Liver (tissue), 9 donors: ENCODE data around the gene CEP20. TPM values are rescaled to one million over a fixed set of nuclear protein-coding genes. Genes with fewer than 3 reads are reported as not detected.

Experiments used
- DNase-seq: peaks from one replicate; pipeline ENCODE4 v3.0.0-alpha.2; 2017; ENCODE audit warnings: low spot score
- H3K27ac ChIP-seq, 2 donors: one replicate each; pipeline ENCODE4 v1.7.0; 2013; ENCODE audit warnings: inconsistent platforms in 2 of 2, low read length in 2 of 2, control low read depth in 1 of 2, low read depth in 1 of 2, mild to moderate bottlenecking in 1 of 2
- H3K27me3 ChIP-seq, 4 donors: one replicate each; pipeline versions ENCODE4 v1.6.1 to v1.7.0; 2013; ENCODE audit warnings: low read length in 3 of 4, inconsistent platforms in 1 of 4, mild to moderate bottlenecking in 1 of 4, moderate library complexity in 1 of 4; ENCODE audit not compliant: control insufficient read depth in 4 of 4, insufficient read depth in 4 of 4
- H3K36me3 ChIP-seq, 4 donors: one replicate each; pipeline versions ENCODE4 v1.6.1 to v1.7.0; 2013; ENCODE audit warnings: low read length in 3 of 4, mild to moderate bottlenecking in 3 of 4, low read depth in 1 of 4, moderate library complexity in 1 of 4; ENCODE audit not compliant: control insufficient read depth in 4 of 4, insufficient read depth in 3 of 4
- H3K4me1 ChIP-seq, 4 donors: one replicate each; pipeline versions ENCODE4 v1.6.1 to v1.7.0; 2013; ENCODE audit warnings: low read length in 3 of 4, mild to moderate bottlenecking in 3 of 4, moderate library complexity in 1 of 4; ENCODE audit not compliant: control insufficient read depth in 4 of 4, insufficient read depth in 4 of 4
- H3K4me3 ChIP-seq, 3 donors: one replicate each; pipeline versions ENCODE4 v1.6.1 to v1.7.0; 2013; ENCODE audit warnings: low read length in 3 of 3, control low read depth in 1 of 3, low read depth in 1 of 3, mild to moderate bottlenecking in 1 of 3
- H3K9ac ChIP-seq, 2 donors: one replicate each; pipeline ENCODE4 v1.7.0; 2013; ENCODE audit warnings: low read length in 2 of 2, mild to moderate bottlenecking in 2 of 2, moderate library complexity in 2 of 2, control low read depth in 1 of 2, low read depth in 1 of 2
- H3K9me3 ChIP-seq, 4 donors: one replicate each; pipeline versions ENCODE4 v1.6.1 to v1.7.0; 2013; ENCODE audit warnings: low read length in 3 of 4; ENCODE audit not compliant: control insufficient read depth in 4 of 4
- EGR1 ChIP-seq, 2 donors: IDR thresholded peaks; 2 replicates each; pipeline ENCODE4 v1.6.1; 2016 to 2018; ENCODE audit warnings: antibody characterized with exemption in 2 of 2, low read depth in 2 of 2
- FOXA1 ChIP-seq: IDR thresholded peaks from 2 replicates; pipeline ENCODE4 v1.6.1; 2016; ENCODE audit warnings: antibody characterized with exemption
- FOXA2 ChIP-seq: IDR thresholded peaks from 2 replicates; pipeline ENCODE4 v1.6.1; 2016; ENCODE audit warnings: antibody characterized with exemption
- GABPA ChIP-seq, 2 donors: IDR thresholded peaks in 1 of 2; conservative IDR thresholded peaks in 1 of 2; 2 replicates each; pipeline ENCODE4 v1.6.1; 2016; ENCODE audit warnings: antibody characterized with exemption in 2 of 2, mild to moderate bottlenecking in 1 of 2, moderate library complexity in 1 of 2
- HNF4A ChIP-seq, 2 donors: conservative IDR thresholded peaks; 2 replicates each; pipeline ENCODE4 v1.6.1; 2016; ENCODE audit warnings: antibody characterized with exemption in 2 of 2, mild to moderate bottlenecking in 2 of 2
- HNF4G ChIP-seq: IDR thresholded peaks from 2 replicates; pipeline ENCODE4 v1.6.1; 2016; ENCODE audit warnings: antibody characterized with exemption
- JUND ChIP-seq, 2 donors: IDR thresholded peaks; 2 replicates each; pipeline ENCODE4 v1.6.1; 2016; ENCODE audit warnings: antibody characterized with exemption in 2 of 2
- RXRA ChIP-seq, 2 donors: IDR thresholded peaks; 2 replicates each; pipeline ENCODE4 v1.6.1; 2017 to 2018; ENCODE audit warnings: antibody characterized with exemption in 2 of 2, mild to moderate bottlenecking in 1 of 2
- TAF1 ChIP-seq: conservative IDR thresholded peaks from 2 replicates; pipeline ENCODE4 v1.6.1; 2016; ENCODE audit warnings: antibody characterized with exemption, mild to moderate bottlenecking
- YY1 ChIP-seq: IDR thresholded peaks from 2 replicates; pipeline ENCODE4 v1.6.1; 2016; ENCODE audit warnings: antibody characterized with exemption, mild to moderate bottlenecking
- WGBS: extraction: QIAGEN DNeasy Blood & Tissue Kit; methylation state at CpG from one replicate; pipeline ENCODE4 v1.1.7; 2013; 5-methylcytosine and 5-hydroxymethylcytosine counted together
- polyA plus RNA-seq, 2 donors: library from polyadenylated mRNA; stranded (reverse) in 1 of 2; unstranded in 1 of 2; fragments of 200-250 nt in 1 of 2; fragments of >200 nt in 1 of 2; fragmentation: Nextera tagmentation in 1 of 2; extraction: Ambion mirVana in 1 of 2; gene quantifications; one replicate each; pipeline versions ENCODE4 v1.2.1 to v1.2.3, GENCODE V29; 2013 to 2015
- total RNA-seq, 2 donors: library from RNA; depleted of rRNA; stranded (reverse); fragments of >200 nt; gene quantifications; one replicate each; pipeline ENCODE4 v1.2.3, GENCODE V29; 2014
- TF ChIP-seq, protein P1 (sequence below): IDR thresholded peaks from 2 replicates; pipeline ENCODE4 v1.6.1; 2016; ENCODE audit warnings: antibody characterized with exemption, mild to moderate bottlenecking
- TF ChIP-seq, protein P2 (sequence below): IDR thresholded peaks from 2 replicates; pipeline ENCODE4 v1.6.1; 2016; ENCODE audit warnings: antibody characterized with exemption
- TF ChIP-seq, protein P3 (sequence below): fragments of 150-350 bp; IDR thresholded peaks from 2 replicates; pipeline ENCODE4 v1.5.1; 2017; ENCODE audit warnings: improper control_type of control experiment, low read depth, low read length; ENCODE audit not compliant: missing input control
- TF ChIP-seq, protein P4 (sequence below): IDR thresholded peaks from 2 replicates; pipeline ENCODE4 v1.6.1; 2016; ENCODE audit warnings: antibody characterized with exemption
- TF ChIP-seq, protein P5 (sequence below): IDR thresholded peaks from 2 replicates; pipeline ENCODE4 v1.6.1; 2016; ENCODE audit warnings: antibody characterized with exemption
- donor health status: healthy.
- donor health status: healthy.
- donor health status: healthy.
- donor health status: healthy.
- donor health status: healthy.

Gene CEP20
- total and polyA plus RNA-seq, 4 donors = 10.7 to 19.2 (median 13.3) TPM

DNA sequence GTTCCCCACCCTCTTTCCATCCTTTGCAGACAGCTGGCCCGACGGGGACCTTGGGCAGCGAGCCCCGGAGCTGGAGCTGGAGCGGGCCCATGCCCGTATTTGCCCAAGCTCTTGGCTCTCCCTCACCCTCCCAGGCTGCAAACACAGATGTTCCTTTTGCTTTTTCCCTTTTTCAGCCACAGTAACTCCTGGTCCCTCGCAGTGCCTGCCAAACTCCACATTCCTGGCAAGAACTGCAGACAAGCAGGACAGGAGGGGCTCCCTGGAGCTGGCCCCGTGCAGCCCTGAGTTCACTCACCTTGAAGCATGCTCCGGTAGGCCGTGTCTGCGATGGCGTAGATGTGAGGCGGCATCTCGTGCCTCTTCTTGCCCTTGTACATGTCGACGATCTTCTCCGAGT is 65.4 kb downstream of the CEP20 start (continued):
- TF ChIP-seq, protein P1, sequence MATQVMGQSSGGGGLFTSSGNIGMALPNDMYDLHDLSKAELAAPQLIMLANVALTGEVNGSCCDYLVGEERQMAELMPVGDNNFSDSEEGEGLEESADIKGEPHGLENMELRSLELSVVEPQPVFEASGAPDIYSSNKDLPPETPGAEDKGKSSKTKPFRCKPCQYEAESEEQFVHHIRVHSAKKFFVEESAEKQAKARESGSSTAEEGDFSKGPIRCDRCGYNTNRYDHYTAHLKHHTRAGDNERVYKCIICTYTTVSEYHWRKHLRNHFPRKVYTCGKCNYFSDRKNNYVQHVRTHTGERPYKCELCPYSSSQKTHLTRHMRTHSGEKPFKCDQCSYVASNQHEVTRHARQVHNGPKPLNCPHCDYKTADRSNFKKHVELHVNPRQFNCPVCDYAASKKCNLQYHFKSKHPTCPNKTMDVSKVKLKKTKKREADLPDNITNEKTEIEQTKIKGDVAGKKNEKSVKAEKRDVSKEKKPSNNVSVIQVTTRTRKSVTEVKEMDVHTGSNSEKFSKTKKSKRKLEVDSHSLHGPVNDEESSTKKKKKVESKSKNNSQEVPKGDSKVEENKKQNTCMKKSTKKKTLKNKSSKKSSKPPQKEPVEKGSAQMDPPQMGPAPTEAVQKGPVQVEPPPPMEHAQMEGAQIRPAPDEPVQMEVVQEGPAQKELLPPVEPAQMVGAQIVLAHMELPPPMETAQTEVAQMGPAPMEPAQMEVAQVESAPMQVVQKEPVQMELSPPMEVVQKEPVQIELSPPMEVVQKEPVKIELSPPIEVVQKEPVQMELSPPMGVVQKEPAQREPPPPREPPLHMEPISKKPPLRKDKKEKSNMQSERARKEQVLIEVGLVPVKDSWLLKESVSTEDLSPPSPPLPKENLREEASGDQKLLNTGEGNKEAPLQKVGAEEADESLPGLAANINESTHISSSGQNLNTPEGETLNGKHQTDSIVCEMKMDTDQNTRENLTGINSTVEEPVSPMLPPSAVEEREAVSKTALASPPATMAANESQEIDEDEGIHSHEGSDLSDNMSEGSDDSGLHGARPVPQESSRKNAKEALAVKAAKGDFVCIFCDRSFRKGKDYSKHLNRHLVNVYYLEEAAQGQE = no peak
- TF ChIP-seq HNF4G = no peak

DNA sequence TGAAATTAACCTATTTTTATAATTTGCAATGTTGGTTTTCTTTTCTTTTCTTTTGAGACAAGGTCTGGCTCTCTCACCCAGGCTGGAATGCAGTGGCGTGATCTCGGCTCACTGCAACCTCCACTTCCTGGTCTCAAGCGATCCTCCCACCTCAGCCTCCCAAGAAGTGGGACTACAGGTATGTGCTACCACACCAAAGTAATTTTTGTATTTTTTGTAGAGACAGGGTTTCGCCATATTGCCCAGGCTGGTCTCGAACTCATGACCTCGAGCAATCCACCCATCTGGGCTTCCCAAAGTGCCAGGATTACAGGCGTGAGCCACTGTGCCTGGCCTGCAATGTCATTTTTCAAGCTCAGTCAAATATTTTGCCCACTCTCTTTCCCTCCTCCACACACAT is 67.6 kb downstream of the CEP20 start:
- H3K27me3 ChIP-seq = no peaks in the 10 kb centered on the region
- WGBS = 85% methylated on average over 7 of the region's 7 CpGs
- DNase-seq = no peak

DNA sequence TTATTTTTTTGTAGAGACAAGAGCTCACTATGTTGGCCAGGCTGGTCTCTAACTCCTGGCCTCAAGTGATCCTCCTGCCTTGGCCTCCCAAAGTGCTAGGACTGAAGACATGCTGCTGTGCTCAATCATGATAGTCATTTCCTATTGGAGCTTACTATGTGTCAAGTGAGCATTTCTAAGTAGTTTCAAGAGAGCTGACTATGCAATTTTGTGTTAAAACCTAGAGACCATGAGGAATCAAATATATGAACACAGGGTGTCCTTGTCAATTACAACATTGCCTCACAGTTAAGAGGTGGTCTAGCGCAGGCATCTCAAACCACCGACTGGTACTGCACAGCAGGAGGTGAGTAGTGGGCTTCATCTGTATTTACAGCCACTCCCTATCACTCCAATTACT is 69.4 kb downstream of the CEP20 start:
- Histone ChIP-seq H3K4me1 (no peaks in the 10 kb centered on the region), H3K9ac (no peak overlapping the region), H3K9me3 (peaks cover 2 to 10% (median 6%) of the 10 kb centered on the region in 4 donors), H3K36me3 (no peaks in the 10 kb centered on the region), H3K4me3 (no peak overlapping the region), H3K27me3 (no peaks in the 10 kb centered on the region), H3K27ac (no peak overlapping the region)
- DNase-seq = no peak
- WGBS = 91% methylated on average over 2 of the region's 2 CpGs
- TF ChIP-seq YY1 (no peak), RXRA (IDR thresholded peaks at IDR 0.05) (no peak), TAF1 (no peak), FOXA2 (no peak), JUND (IDR thresholded peaks at IDR 0.05) (no peak), GABPA (IDR thresholded peaks at IDR 0.05 in 1 of 2, conservative IDR thresholded peaks at IDR 0.05 in 1 of 2) (no peak), EGR1 (IDR thresholded peaks at IDR 0.05; ENCODE audit: low read depth in 2 of 2) (no peak), HNF4A (conservative IDR thresholded peaks at IDR 0.05) (no peak)
- TF ChIP-seq, protein P2, sequence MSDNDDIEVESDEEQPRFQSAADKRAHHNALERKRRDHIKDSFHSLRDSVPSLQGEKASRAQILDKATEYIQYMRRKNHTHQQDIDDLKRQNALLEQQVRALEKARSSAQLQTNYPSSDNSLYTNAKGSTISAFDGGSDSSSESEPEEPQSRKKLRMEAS = no peak
- TF ChIP-seq, protein P3, sequence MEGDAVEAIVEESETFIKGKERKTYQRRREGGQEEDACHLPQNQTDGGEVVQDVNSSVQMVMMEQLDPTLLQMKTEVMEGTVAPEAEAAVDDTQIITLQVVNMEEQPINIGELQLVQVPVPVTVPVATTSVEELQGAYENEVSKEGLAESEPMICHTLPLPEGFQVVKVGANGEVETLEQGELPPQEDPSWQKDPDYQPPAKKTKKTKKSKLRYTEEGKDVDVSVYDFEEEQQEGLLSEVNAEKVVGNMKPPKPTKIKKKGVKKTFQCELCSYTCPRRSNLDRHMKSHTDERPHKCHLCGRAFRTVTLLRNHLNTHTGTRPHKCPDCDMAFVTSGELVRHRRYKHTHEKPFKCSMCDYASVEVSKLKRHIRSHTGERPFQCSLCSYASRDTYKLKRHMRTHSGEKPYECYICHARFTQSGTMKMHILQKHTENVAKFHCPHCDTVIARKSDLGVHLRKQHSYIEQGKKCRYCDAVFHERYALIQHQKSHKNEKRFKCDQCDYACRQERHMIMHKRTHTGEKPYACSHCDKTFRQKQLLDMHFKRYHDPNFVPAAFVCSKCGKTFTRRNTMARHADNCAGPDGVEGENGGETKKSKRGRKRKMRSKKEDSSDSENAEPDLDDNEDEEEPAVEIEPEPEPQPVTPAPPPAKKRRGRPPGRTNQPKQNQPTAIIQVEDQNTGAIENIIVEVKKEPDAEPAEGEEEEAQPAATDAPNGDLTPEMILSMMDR = no peak
- TF ChIP-seq, protein P4, sequence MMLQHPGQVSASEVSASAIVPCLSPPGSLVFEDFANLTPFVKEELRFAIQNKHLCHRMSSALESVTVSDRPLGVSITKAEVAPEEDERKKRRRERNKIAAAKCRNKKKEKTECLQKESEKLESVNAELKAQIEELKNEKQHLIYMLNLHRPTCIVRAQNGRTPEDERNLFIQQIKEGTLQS = no peak
- TF ChIP-seq, protein P5, sequence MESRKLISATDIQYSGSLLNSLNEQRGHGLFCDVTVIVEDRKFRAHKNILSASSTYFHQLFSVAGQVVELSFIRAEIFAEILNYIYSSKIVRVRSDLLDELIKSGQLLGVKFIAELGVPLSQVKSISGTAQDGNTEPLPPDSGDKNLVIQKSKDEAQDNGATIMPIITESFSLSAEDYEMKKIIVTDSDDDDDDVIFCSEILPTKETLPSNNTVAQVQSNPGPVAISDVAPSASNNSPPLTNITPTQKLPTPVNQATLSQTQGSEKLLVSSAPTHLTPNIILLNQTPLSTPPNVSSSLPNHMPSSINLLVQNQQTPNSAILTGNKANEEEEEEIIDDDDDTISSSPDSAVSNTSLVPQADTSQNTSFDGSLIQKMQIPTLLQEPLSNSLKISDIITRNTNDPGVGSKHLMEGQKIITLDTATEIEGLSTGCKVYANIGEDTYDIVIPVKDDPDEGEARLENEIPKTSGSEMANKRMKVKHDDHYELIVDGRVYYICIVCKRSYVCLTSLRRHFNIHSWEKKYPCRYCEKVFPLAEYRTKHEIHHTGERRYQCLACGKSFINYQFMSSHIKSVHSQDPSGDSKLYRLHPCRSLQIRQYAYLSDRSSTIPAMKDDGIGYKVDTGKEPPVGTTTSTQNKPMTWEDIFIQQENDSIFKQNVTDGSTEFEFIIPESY = no peak

More for the DNA sequence above, 67.6 kb downstream of the CEP20 start:
- TF ChIP-seq HNF4G (no peak), FOXA1 (no peak), GABPA (IDR thresholded peaks at IDR 0.05 in 1 of 2, conservative IDR thresholded peaks at IDR 0.05 in 1 of 2) (no peak)
- TF ChIP-seq, protein P2 = no peak
- Histone ChIP-seq H3K27ac (no peak overlapping the region), H3K9me3 (peaks cover 2 to 6% (median 4%) of the 10 kb centered on the region in 4 donors), H3K4me1 (no peaks in the 10 kb centered on the region), H3K9ac (no peak overlapping the region), H3K4me3 (no peak overlapping the region), H3K36me3 (no peaks in the 10 kb centered on the region)
